ENCODE results near the gene FLAD1. TPM values are rescaled to one million over a fixed set of nuclear protein-coding genes. Genes with fewer than 3 reads are reported as not detected.

The FLAD1 gene
- total RNA-seq, 4 donors from 2014 or later = 12.8 to 23.5 (median 20.7) TPM

- Histone ChIP-seq H3K4me1 (peaks cover 11 to 70% (median 42%) of the 10 kb centered on the region in 3 donors), H3K27me3 (no peaks in the 10 kb centered on the region), H3K27ac (peak overlapping the region in 2 of 4 donors; percentile 14 to 43), H3K9me3 (no peaks in the 10 kb centered on the region), H3K36me3 (peaks cover 0 to 36% of the 10 kb centered on the region in 2 donors), H3K4me3 (no peak overlapping the region)
- TF ChIP-seq CTCF (IDR thresholded peaks at IDR 0.05) (no peak), POLR2A (IDR thresholded peaks at IDR 0.05) (no peak), EP300 (IDR thresholded peaks at IDR 0.05) (no peak), POLR2AphosphoS5 (IDR thresholded peaks at IDR 0.05) (no peak)
- WGBS, 2 donors (ENCODE audit: low coverage in 1 of 2) = 74 to 80% methylated on average over 4 to 6 of the region's 6 CpGs
- ATAC-seq = no peak
Measured at GRCh38 chr1:154952664-154953063, 30.5 kb upstream of the FLAD1 start.

GRCh38 chr1:154953611-154954038 lies 29.5 kb upstream of the FLAD1 start:
- ATAC-seq = no peak
- TF ChIP-seq POLR2AphosphoS5 (IDR thresholded peaks at IDR 0.05) (no peak), EP300 (IDR thresholded peaks at IDR 0.05) (no peak), CTCF (IDR thresholded peaks at IDR 0.05) (no peak), POLR2A (IDR thresholded peaks at IDR 0.05) (no peak)
- Histone ChIP-seq H3K9me3 (no peaks in the 10 kb centered on the region), H3K4me1 (peaks cover 11 to 80% (median 42%) of the 10 kb centered on the region in 3 donors), H3K36me3 (peaks cover 0 to 35% of the 10 kb centered on the region in 2 donors), H3K27ac (peak overlapping the region in 3 of 4 donors; percentile 3 to 98 (median 87)), H3K27me3 (no peaks in the 10 kb centered on the region), H3K4me3 (peak overlapping the region in 1 of 2 donors; percentile 63)
- no CpG with 5 or more reads among the region's 2 CpGs for WGBS, 2 donors (ENCODE audit: low coverage in 1 of 2)

GRCh38 chr1:154954541-154954940 lies 28.6 kb upstream of the FLAD1 start:
- no peak for ATAC-seq
- TF ChIP-seq POLR2A (IDR thresholded peaks at IDR 0.05) = no peak
- no peak for TF ChIP-seq POLR2AphosphoS5 (IDR thresholded peaks at IDR 0.05)
- TF ChIP-seq CTCF (IDR thresholded peaks at IDR 0.05) = no peak
- no peak for TF ChIP-seq EP300 (IDR thresholded peaks at IDR 0.05)
- H3K27ac ChIP-seq = peak overlapping the region in 3 of 4 donors; percentile 87 to 98 (median 88)

GRCh38 chr1:154955039-154955717 lies 28.0 kb upstream of the FLAD1 start:
- H3K27me3 ChIP-seq = no peaks in the 10 kb centered on the region

More at GRCh38 chr1:154954541-154954940, 28.6 kb upstream of the FLAD1 start:
- Histone ChIP-seq H3K36me3 (peaks cover 0 to 39% of the 10 kb centered on the region in 2 donors), H3K27me3 (no peaks in the 10 kb centered on the region), H3K9me3 (no peaks in the 10 kb centered on the region), H3K4me3 (peak overlapping the region in 1 of 2 donors; percentile 63), H3K4me1 (peaks cover 11 to 89% (median 42%) of the 10 kb centered on the region in 3 donors)
- 20 to 71% methylated on average over 1 to 3 of the region's 3 CpGs for WGBS, 2 donors (ENCODE audit: low coverage in 1 of 2)

More at GRCh38 chr1:154955039-154955717, 28.0 kb upstream of the FLAD1 start:
- no peak for TF ChIP-seq EP300 (IDR thresholded peaks at IDR 0.05)
- TF ChIP-seq POLR2AphosphoS5 (IDR thresholded peaks at IDR 0.05) = peak; percentile 6
- no peak for TF ChIP-seq POLR2A (IDR thresholded peaks at IDR 0.05)
- TF ChIP-seq CTCF (IDR thresholded peaks at IDR 0.05) = no peak
- 16% methylated on average over 3 of the region's 4 CpGs; no CpG with 5 or more reads in 1 of the 2 donors for WGBS, 2 donors (ENCODE audit: low coverage in 1 of 2)
- Histone ChIP-seq H3K4me1 (peaks cover 11 to 95% (median 42%) of the 10 kb centered on the region in 3 donors), H3K36me3 (peaks cover 0 to 37% of the 10 kb centered on the region in 2 donors), H3K4me3 (peak overlapping the region; percentile 63 to 66), H3K9me3 (no peaks in the 10 kb centered on the region), H3K27ac (peak overlapping the region; percentile 79 to 98 (median 88))
- ATAC-seq = peak; percentile 28

All from gastroesophageal sphincter (tissue), 4 donors.